Keratinocyte (primary cell): ENCODE results near the gene VAX1. TPM values are rescaled to one million over a fixed set of nuclear protein-coding genes. Genes with fewer than 3 reads are reported as not detected.

Experiments
- DNase-seq: peaks from one replicate; pipeline ENCODE4 v3.0.0-alpha.2; 2011; ENCODE audit warnings: low read depth, missing footprints, low spot score
- FAIRE-seq: peaks from 2 replicates; lab custom pipeline; 2011; peaks lifted over from hg19 to GRCh38; lab: Jason Lieb, UNC
- H2AFZ ChIP-seq: 2 replicates; pipeline ENCODE4 v1.6.0; 2012; ENCODE audit warnings: low read length, control low read depth, inconsistent platforms; ENCODE audit not compliant: control insufficient read depth
- H3K27ac ChIP-seq: 2 replicates; pipeline ENCODE4 v1.5.1; 2011; ENCODE audit warnings: low read length; ENCODE audit not compliant: control insufficient read depth, insufficient read depth
- H3K27me3 ChIP-seq: 3 replicates; pipeline ENCODE4 v1.6.0; 2011; ENCODE audit warnings: low read length; ENCODE audit not compliant: control insufficient read depth, insufficient read depth; ENCODE audit errors: extremely low read depth
- H3K36me3 ChIP-seq, 2 experiments: 2 replicates in 1 of 2; 3 replicates in 1 of 2; pipeline ENCODE4 v1.5.1; 2011; ENCODE audit warnings: low read length in 2 of 2, mild to moderate bottlenecking in 1 of 2; ENCODE audit not compliant: control insufficient read depth in 2 of 2, insufficient read depth in 2 of 2; ENCODE audit errors: extremely low read depth in 1 of 2
- H3K4me1 ChIP-seq: 3 replicates; pipeline ENCODE4 v1.5.1; 2011; ENCODE audit warnings: low read length; ENCODE audit not compliant: control insufficient read depth, insufficient read depth; ENCODE audit errors: extremely low read depth
- H3K4me2 ChIP-seq: 3 replicates; pipeline ENCODE4 v1.6.0; 2011; ENCODE audit warnings: low read depth, low read length; ENCODE audit not compliant: control insufficient read depth, insufficient read depth; ENCODE audit errors: extremely low read depth
- H3K4me3 ChIP-seq, 3 experiments: fragments of 200-600 bp in 1 of 3; sonication (generic) in 1 of 3; 2 replicates in 2 of 3; 3 replicates in 1 of 3; pipeline ENCODE4 v1.5.1; 2011 to 2016; ENCODE audit warnings: low read length in 3 of 3, mild to moderate bottlenecking in 3 of 3, control low read depth in 2 of 3, inconsistent platforms in 1 of 3, low read depth in 1 of 3, mixed read lengths in 1 of 3, mixed run types in 1 of 3, moderate library complexity in 1 of 3; ENCODE audit not compliant: control insufficient read depth in 2 of 3, insufficient read depth in 2 of 3; ENCODE audit errors: extremely low read depth in 1 of 3
- H3K79me2 ChIP-seq: 2 replicates; pipeline ENCODE4 v1.6.0; 2012; ENCODE audit warnings: low read length; ENCODE audit not compliant: control insufficient read depth, insufficient read depth
- H3K9ac ChIP-seq: 3 replicates; pipeline ENCODE4 v1.6.0; 2011; ENCODE audit warnings: low read length; ENCODE audit not compliant: control insufficient read depth, insufficient read depth; ENCODE audit errors: extremely low read depth
- H3K9me1 ChIP-seq: 3 replicates; pipeline ENCODE4 v1.6.0; 2011; ENCODE audit warnings: low read length; ENCODE audit not compliant: control insufficient read depth, insufficient read depth; ENCODE audit errors: extremely low read depth
- H3K9me3 ChIP-seq: 2 replicates; pipeline ENCODE4 v1.5.1; 2012; ENCODE audit warnings: low read depth, low read length; ENCODE audit not compliant: control insufficient read depth
- H4K20me1 ChIP-seq: 3 replicates; pipeline ENCODE4 v1.6.0; 2011; ENCODE audit warnings: low read length; ENCODE audit not compliant: control insufficient read depth, insufficient read depth; ENCODE audit errors: extremely low read depth
- EZH2 ChIP-seq: IDR thresholded peaks from one replicate; pipeline ENCODE4 v1.6.1; 2012; ENCODE audit warnings: inconsistent platforms, mild to moderate bottlenecking, low read length, moderate library complexity
- dilution Hi-C: fragments of 300-500 bp; cut with MboI; formaldehyde crosslinking; loops from one replicate; pipeline ENCODE4 v1.7.0; 2020; ENCODE audit warnings: low sequenced_read_pairs; ENCODE audit not compliant: extremely low pct_ligation_motif_present
- polyA plus RNA-seq, 5 experiments: library from polyadenylated mRNA; depleted of rRNA in 3 of 5; stranded (reverse) in 3 of 5; stranded (forward) in 1 of 5; unstranded in 1 of 5; fragments of >200 nt; gene quantifications; 1 replicate in 1 of 5; 2 replicates in 3 of 5; 3 replicates in 1 of 5; pipeline versions ENCODE4 v1.2.1 to v1.2.3, GENCODE V29; 2011 to 2012; ENCODE audit warnings: missing spikeins in 2 of 5, low read depth in 1 of 5, low replicate concordance in 1 of 5
- TF ChIP-seq, protein P1 (sequence below), 3 experiments: IDR thresholded peaks in 1 of 3; conservative IDR thresholded peaks in 1 of 3; optimal IDR thresholded peaks in 1 of 3; 2 replicates in 2 of 3; 3 replicates in 1 of 3; pipeline versions ENCODE3 to v1.5.1; 2011; ENCODE audit warnings: low read length in 3 of 3, mild to moderate bottlenecking in 3 of 3, moderate library complexity in 2 of 3, control low read depth in 1 of 3, inconsistent platforms in 1 of 3; ENCODE audit not compliant: insufficient read depth in 2 of 3; ENCODE audit errors: extremely low read depth in 1 of 3

The VAX1 gene
- polyA plus RNA-seq, 1 donor (not counting 4 experiments of a cell fraction or from before 2014, with no cell fraction given): not detected

GRCh38 chr10:117184296-117184695 lies 46.2 kb upstream of the VAX1 start:
- Histone ChIP-seq H3K27me3 (no peaks in the 10 kb centered on the region), H3K9me1 (peaks cover 2% of the 10 kb centered on the region), H3K79me2 (no peaks in the 10 kb centered on the region), H4K20me1 (no peaks in the 10 kb centered on the region), H3K4me2 (no peak overlapping the region), H3K9ac (no peak overlapping the region), H3K9me3 (no peaks in the 10 kb centered on the region), H3K4me1 (peaks cover 23% of the 10 kb centered on the region), H3K36me3 (no peaks in the 10 kb centered on the region), H3K27ac (no peak overlapping the region), H3K4me3 (no peak overlapping the region), H2AFZ (no peak overlapping the region)
- FAIRE-seq (no peak), DNase-seq (no peak)
- dilution Hi-C loops: no loop called here
- TF ChIP-seq, protein P1, sequence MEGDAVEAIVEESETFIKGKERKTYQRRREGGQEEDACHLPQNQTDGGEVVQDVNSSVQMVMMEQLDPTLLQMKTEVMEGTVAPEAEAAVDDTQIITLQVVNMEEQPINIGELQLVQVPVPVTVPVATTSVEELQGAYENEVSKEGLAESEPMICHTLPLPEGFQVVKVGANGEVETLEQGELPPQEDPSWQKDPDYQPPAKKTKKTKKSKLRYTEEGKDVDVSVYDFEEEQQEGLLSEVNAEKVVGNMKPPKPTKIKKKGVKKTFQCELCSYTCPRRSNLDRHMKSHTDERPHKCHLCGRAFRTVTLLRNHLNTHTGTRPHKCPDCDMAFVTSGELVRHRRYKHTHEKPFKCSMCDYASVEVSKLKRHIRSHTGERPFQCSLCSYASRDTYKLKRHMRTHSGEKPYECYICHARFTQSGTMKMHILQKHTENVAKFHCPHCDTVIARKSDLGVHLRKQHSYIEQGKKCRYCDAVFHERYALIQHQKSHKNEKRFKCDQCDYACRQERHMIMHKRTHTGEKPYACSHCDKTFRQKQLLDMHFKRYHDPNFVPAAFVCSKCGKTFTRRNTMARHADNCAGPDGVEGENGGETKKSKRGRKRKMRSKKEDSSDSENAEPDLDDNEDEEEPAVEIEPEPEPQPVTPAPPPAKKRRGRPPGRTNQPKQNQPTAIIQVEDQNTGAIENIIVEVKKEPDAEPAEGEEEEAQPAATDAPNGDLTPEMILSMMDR (optimal IDR thresholded peaks at IDR 0.05 in 1 of 3, IDR thresholded peaks at IDR 0.05 in 1 of 3, conservative IDR thresholded peaks at IDR 0.05 in 1 of 3; ENCODE audit: extremely low read depth in 1 of 3, insufficient read depth in 2 of 3, low read length in 3 of 3): no peak
- no peak for TF ChIP-seq EZH2

DNA sequence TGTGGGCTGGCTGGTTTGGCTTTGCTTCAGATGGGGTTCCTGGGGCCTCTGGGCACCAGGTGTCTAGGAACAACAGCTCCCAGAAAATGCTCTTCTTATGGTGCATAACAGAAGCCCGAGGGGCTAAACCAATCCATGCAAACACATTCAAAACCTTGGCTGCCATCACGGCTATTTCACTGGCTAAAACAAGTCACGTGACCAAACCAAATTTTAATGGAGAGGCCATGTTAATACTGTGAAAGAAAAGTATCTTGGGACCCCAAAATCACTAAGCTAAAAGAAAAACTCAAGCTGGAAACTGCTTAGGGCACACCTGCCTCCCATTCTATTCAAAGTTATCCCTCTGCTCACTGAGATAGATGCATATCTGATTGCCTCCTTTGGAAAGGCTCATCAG lies 40.1 kb upstream of the VAX1 start:
- no peak overlapping the region for H3K4me3 ChIP-seq
- H3K27me3 ChIP-seq: peaks cover 13% of the 10 kb centered on the region
- H3K9me1 ChIP-seq: no peaks in the 10 kb centered on the region
- DNase-seq (no peak), FAIRE-seq (no peak)
- no peaks in the 10 kb centered on the region for H4K20me1 ChIP-seq
- H3K9me3 ChIP-seq: no peaks in the 10 kb centered on the region
- TF ChIP-seq, protein P1 (optimal IDR thresholded peaks at IDR 0.05 in 1 of 3, IDR thresholded peaks at IDR 0.05 in 1 of 3, conservative IDR thresholded peaks at IDR 0.05 in 1 of 3; ENCODE audit: extremely low read depth in 1 of 3, insufficient read depth in 2 of 3, low read length in 3 of 3): no peak
- TF ChIP-seq EZH2: no peak
- no peak overlapping the region for H3K4me2 ChIP-seq
- no peak overlapping the region for H3K27ac ChIP-seq
- H2AFZ ChIP-seq: no peak overlapping the region
- dilution Hi-C loops: no loop called here
- no peaks in the 10 kb centered on the region for H3K36me3 ChIP-seq
- H3K4me1 ChIP-seq: peaks cover 9% of the 10 kb centered on the region
- H3K79me2 ChIP-seq: no peaks in the 10 kb centered on the region
- H3K9ac ChIP-seq: no peak overlapping the region
